Stimulated activated CD8-positive, alpha-beta memory T cell treated with anti-CD3 and anti-CD28 coated beads, Interleukin-15, amount 100 ng/mL, for 48 hours (primary cell): ENCODE data around the gene NTM.
"Not testable (repeated sequence)": the region's sequence is repeated elsewhere in the genome, so short reads cannot be mapped to it uniquely, and the experiment has no call there.

Experiments
- DNase-seq, 2 donors: peaks; one replicate each; pipeline ENCODE4 v3.0.0-alpha.2; 2020; ENCODE audit warnings: low read depth in 2 of 2

The NTM gene

GRCh38 chr11:132310390-132311375, 940.3 kb downstream of the NTM start:
- DNase-seq = no peak

- no peak for DNase-seq
Measured at GRCh38 chr11:132311703-132312102, 941.3 kb downstream of the NTM start.

- no peak for DNase-seq
Measured at GRCh38 chr11:132312161-132312560, 941.7 kb downstream of the NTM start.

- DNase-seq = no peak
Measured at GRCh38 chr11:132312701-132313111, 942.3 kb downstream of the NTM start.

- DNase-seq = no peak
Measured at GRCh38 chr11:132314911-132315455, 944.6 kb downstream of the NTM start.

GRCh38 chr11:132315696-132316095, 945.3 kb downstream of the NTM start:
- DNase-seq = no peak

- DNase-seq = no peak
Measured at GRCh38 chr11:132318421-132319157, 948.2 kb downstream of the NTM start.

GRCh38 chr11:132319419-132319818, 949.0 kb downstream of the NTM start:
- DNase-seq = not testable (repeated sequence)

GRCh38 chr11:132330515-132330914, 960.1 kb downstream of the NTM start:
- DNase-seq = no peak

- no peak for DNase-seq
Measured at GRCh38 chr11:132332521-132332920, 962.1 kb downstream of the NTM start.

GRCh38 chr11:132334769-132335280, 964.4 kb downstream of the NTM start:
- DNase-seq = no peak

- DNase-seq = no peak
Measured at GRCh38 chr11:132335311-132335710, 964.9 kb downstream of the NTM start.

GRCh38 chr11:132336781-132337535, 966.5 kb downstream of the NTM start:
- no peak for DNase-seq

- no peak for DNase-seq
Measured at GRCh38 chr11:132337819-132338416, 967.5 kb downstream of the NTM start.

GRCh38 chr11:132342408-132342807, 972.0 kb downstream of the NTM start:
- no peak for DNase-seq

GRCh38 chr11:132343445-132344175, 973.2 kb downstream of the NTM start:
- DNase-seq = no peak

- no peak for DNase-seq
Measured at GRCh38 chr11:132346558-132347148, 976.2 kb downstream of the NTM start.

- DNase-seq = no peak
Measured at GRCh38 chr11:132347156-132348090, 977.0 kb downstream of the NTM start.
